HepG2 (cell line): ENCODE data around the gene FAM124A. TPM values are rescaled to one million over a fixed set of nuclear protein-coding genes. Genes with fewer than 3 reads are reported as not detected.

Source experiments
- ATF6 ChIP-seq: sonication (generic); formaldehyde crosslinking; conservative IDR thresholded peaks from 2 replicates; pipeline ENCODE4 v1.4.0; 2020; ENCODE audit warnings: missing genetic modification reagents
- IKZF4 ChIP-seq: sonication (generic); formaldehyde crosslinking; IDR thresholded peaks from 2 replicates; pipeline ENCODE4 v1.5.1; 2020; ENCODE audit warnings: borderline replicate concordance, mild to moderate bottlenecking, low read depth, missing genetic modification reagents; ENCODE audit errors: not compliant biosample characterization
- SALL1 ChIP-seq: sonication (generic); formaldehyde crosslinking; IDR thresholded peaks from 2 replicates; pipeline ENCODE4 v1.8.0; 2022; ENCODE audit warnings: mild to moderate bottlenecking, missing genetic modification reagents
- TAF1 ChIP-seq: sonication (generic); formaldehyde crosslinking; IDR thresholded peaks from 2 replicates; pipeline ENCODE4 v1.4.0; 2020; ENCODE audit warnings: missing genetic modification reagents
- ZNF747 ChIP-seq: sonication (generic); formaldehyde crosslinking; IDR thresholded peaks from 2 replicates; pipeline ENCODE4 v1.8.1; 2023; ENCODE audit warnings: missing genetic modification reagents, mild to moderate bottlenecking, borderline replicate concordance
- polyA plus RNA-seq, 8 experiments: library from polyadenylated mRNA; depleted of rRNA in 3 of 8; stranded (reverse) in 7 of 8; unstranded in 1 of 8; fragments of >200 nt; fragmentation: Illumina TruSeq in 4 of 8; extraction: Trizol in 4 of 8; gene quantifications; 2 replicates each; pipeline versions ENCODE4 v1.2.1 to v1.2.3, GENCODE V29; 2011 to 2016; ENCODE audit warnings: low read depth in 4 of 8, missing spikeins in 1 of 8, mixed read lengths in 1 of 8; ENCODE audit not compliant: insufficient read depth in 1 of 8
- total RNA-seq, 5 experiments: library from RNA; depleted of rRNA; stranded (reverse); fragments of >200 nt; fragmentation: Illumina TruSeq; extraction: Trizol; gene quantifications; 2 replicates each; pipeline ENCODE4 v1.2.3, GENCODE V29; 2016; ENCODE audit warnings: low read depth in 1 of 5
- TF ChIP-seq, protein P1 (sequence below): sonication (generic); formaldehyde crosslinking; IDR thresholded peaks from 2 replicates; pipeline ENCODE4 v1.5.0; 2020; ENCODE audit warnings: mild to moderate bottlenecking, missing genetic modification reagents, borderline replicate concordance
- TF ChIP-seq, protein P2 (sequence below): sonication (generic); formaldehyde crosslinking; IDR thresholded peaks from 2 replicates; pipeline ENCODE4 v1.5.0; 2020; ENCODE audit warnings: missing genetic modification reagents, mild to moderate bottlenecking, borderline replicate concordance

The FAM124A gene
- total and polyA plus RNA-seq, 2 of the 13 experiments (the other 11 are each of a cell fraction or from before 2014, with no cell fraction given), result not detected

DNA sequence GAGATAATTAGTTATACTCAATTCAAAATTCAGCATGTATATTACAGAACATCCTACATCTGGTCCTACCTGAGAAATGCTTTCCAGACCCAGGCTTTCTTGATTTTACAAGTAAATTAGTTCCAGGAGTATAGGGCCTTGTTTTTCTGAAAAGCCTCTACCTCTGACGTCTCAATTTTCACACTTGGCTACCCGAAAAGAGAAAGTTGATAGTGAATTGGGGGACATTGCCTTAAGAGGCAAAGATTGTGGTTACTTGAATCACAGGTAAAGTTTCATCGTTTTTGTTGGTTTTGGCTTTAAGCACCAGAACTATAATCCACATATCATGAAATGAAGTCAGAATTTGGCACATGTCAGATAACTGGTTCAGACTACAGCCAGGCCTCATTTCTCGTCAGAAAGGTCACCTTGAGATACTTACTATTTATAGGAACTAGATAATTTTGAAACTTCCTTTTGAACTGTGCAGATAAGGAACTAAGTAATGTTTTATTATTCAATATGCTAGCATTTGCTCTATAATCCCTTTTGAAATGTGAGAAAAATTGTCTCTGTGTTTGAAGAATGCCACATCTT, 30.8 kb downstream of the FAM124A start (continued):
- TF ChIP-seq ATF6 (CRISPR knock-in tag), result no peak
- TF ChIP-seq, protein P1, sequence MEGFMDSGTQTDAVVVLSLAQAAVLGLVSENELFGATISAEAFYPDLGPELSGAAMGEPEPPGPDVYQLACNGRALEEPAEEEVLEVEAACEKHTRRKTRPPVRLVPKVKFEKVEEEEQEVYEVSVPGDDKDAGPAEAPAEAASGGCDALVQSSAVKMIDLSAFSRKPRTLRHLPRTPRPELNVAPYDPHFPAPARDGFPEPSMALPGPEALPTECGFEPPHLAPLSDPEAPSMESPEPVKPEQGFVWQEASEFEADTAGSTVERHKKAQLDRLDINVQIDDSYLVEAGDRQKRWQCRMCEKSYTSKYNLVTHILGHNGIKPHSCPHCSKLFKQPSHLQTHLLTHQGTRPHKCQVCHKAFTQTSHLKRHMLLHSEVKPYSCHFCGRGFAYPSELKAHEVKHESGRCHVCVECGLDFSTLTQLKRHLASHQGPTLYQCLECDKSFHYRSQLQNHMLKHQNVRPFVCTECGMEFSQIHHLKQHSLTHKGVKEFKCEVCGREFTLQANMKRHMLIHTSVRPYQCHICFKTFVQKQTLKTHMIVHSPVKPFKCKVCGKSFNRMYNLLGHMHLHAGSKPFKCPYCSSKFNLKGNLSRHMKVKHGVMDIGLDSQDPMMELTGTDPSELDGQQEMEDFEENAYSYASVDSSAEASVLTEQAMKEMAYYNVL (CRISPR knock-in tag), result no peak
- no peak for TF ChIP-seq SALL1 (CRISPR knock-in tag)
- no peak for TF ChIP-seq IKZF4 (CRISPR knock-in tag)
- no peak for TF ChIP-seq ZNF747 (CRISPR knock-in tag)
- TF ChIP-seq TAF1 (CRISPR knock-in tag), result no peak
- TF ChIP-seq, protein P2, sequence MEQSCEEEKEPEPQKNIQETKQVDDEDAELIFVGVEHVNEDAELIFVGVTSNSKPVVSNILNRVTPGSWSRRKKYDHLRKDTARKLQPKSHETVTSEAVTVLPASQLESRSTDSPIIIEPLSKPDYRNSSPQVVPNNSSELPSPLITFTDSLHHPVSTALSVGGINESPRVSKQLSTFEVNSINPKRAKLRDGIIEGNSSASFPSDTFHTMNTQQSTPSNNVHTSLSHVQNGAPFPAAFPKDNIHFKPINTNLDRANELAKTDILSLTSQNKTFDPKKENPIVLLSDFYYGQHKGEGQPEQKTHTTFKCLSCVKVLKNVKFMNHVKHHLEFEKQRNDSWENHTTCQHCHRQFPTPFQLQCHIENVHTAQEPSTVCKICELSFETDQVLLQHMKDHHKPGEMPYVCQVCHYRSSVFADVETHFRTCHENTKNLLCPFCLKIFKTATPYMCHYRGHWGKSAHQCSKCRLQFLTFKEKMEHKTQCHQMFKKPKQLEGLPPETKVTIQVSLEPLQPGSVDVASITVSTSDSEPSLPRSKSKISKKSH, result no peak
- TF ChIP-seq, all 625 proteins: peak for 0
